Parathyroid adenoma (tissue), 2 donors: ENCODE data around the gene SORD.
"Not testable (repeated sequence)": the region's sequence is repeated elsewhere in the genome, so short reads cannot be mapped to it uniquely, and the experiment has no call there.

ENCODE experiments used
- H2AFZ ChIP-seq: fragments of 300-600 bp; sonication (generic); one replicate; pipeline ENCODE4 v1.7.0; 2017; ENCODE audit warnings: antibody characterized with exemption, mild to moderate bottlenecking
- H3K27ac ChIP-seq: fragments of 300-600 bp; sonication (generic); one replicate; pipeline ENCODE4 v1.7.0; 2017
- H3K27me3 ChIP-seq: fragments of 300-600 bp; sonication (generic); one replicate; pipeline ENCODE4 v1.7.0; 2017; ENCODE audit warnings: low read length; ENCODE audit not compliant: control insufficient read depth, insufficient read depth
- H3K36me3 ChIP-seq: fragments of 300-600 bp; sonication (generic); one replicate; pipeline ENCODE4 v1.7.0; 2017; ENCODE audit warnings: low read length; ENCODE audit not compliant: control insufficient read depth, insufficient read depth
- H3K4me1 ChIP-seq: fragments of 300-600 bp; sonication (generic); one replicate; pipeline ENCODE4 v1.7.0; 2017; ENCODE audit warnings: control low read depth
- H3K4me2 ChIP-seq: fragments of 300-600 bp; sonication (generic); one replicate; pipeline ENCODE4 v1.7.0; 2017; ENCODE audit warnings: low read length
- H3K4me3 ChIP-seq: fragments of 300-600 bp; sonication (generic); one replicate; pipeline ENCODE4 v1.7.0; 2017; ENCODE audit warnings: low read depth, low read length
- H3K79me2 ChIP-seq: fragments of 300-600 bp; sonication (generic); one replicate; pipeline ENCODE4 v1.7.0; 2017; ENCODE audit warnings: control low read depth
- H3K9ac ChIP-seq: fragments of 300-600 bp; sonication (generic); one replicate; pipeline ENCODE4 v1.7.0; 2017; ENCODE audit warnings: mild to moderate bottlenecking
- H3K9me3 ChIP-seq: fragments of 300-600 bp; sonication (generic); one replicate; pipeline ENCODE4 v1.7.0; 2017; ENCODE audit warnings: low read length; ENCODE audit not compliant: control insufficient read depth
- CTCF ChIP-seq: fragments of 300-600 bp; sonication (generic); IDR thresholded peaks from one replicate; pipeline ENCODE4 v1.7.0; 2017; ENCODE audit warnings: antibody characterized with exemption, mild to moderate bottlenecking
- donor health status: primary hyperparathyroidism.

Gene SORD

GRCh38 chr15:45050587-45050986 is 27.6 kb downstream of the SORD start:
- Histone ChIP-seq H3K27me3 (no peaks in the 10 kb centered on the region), H3K4me3 (no peak overlapping the region), H3K36me3 (no peaks in the 10 kb centered on the region), H2AFZ (no peak overlapping the region), H3K27ac (no peak overlapping the region), H3K9me3 (no peaks in the 10 kb centered on the region), H3K4me2 (no peak overlapping the region), H3K4me1 (no peaks in the 10 kb centered on the region), H3K79me2 (no peaks in the 10 kb centered on the region), H3K9ac (no peak overlapping the region)
- TF ChIP-seq CTCF, result no peak

GRCh38 chr15:45052676-45053075 is 29.7 kb downstream of the SORD start:
- H3K9ac ChIP-seq, H3K4me2 ChIP-seq, H3K9me3 ChIP-seq, H3K36me3 ChIP-seq, H3K4me3 ChIP-seq, H3K4me1 ChIP-seq, H3K27me3 ChIP-seq, H2AFZ ChIP-seq, H3K27ac ChIP-seq, H3K79me2 ChIP-seq: not testable (repeated sequence)

- not testable (repeated sequence) for H3K27me3 ChIP-seq, H3K27ac ChIP-seq
These were observed 36.0 kb downstream of the SORD start for GRCh38 chr15:45058690-45059675.

GRCh38 chr15:45062301-45062700 is 39.3 kb downstream of the SORD start:
- not testable (repeated sequence) for H3K4me2 ChIP-seq, H2AFZ ChIP-seq, H3K4me1 ChIP-seq, H3K4me3 ChIP-seq, H3K36me3 ChIP-seq, H3K9ac ChIP-seq, H3K27ac ChIP-seq, H3K27me3 ChIP-seq, H3K9me3 ChIP-seq, H3K79me2 ChIP-seq

More at GRCh38 chr15:45058690-45059675, 36.0 kb downstream of the SORD start:
- H3K4me1 ChIP-seq, H3K9ac ChIP-seq, H2AFZ ChIP-seq, H3K79me2 ChIP-seq, H3K4me2 ChIP-seq, H3K36me3 ChIP-seq, H3K4me3 ChIP-seq, H3K9me3 ChIP-seq: not testable (repeated sequence)

GRCh38 chr15:45064386-45064785 is 41.4 kb downstream of the SORD start:
- no peak overlapping the region for H3K4me2 ChIP-seq
- H3K4me1 ChIP-seq, result no peaks in the 10 kb centered on the region
- TF ChIP-seq CTCF, result no peak
- H3K4me3 ChIP-seq, result no peak overlapping the region
- no peak overlapping the region for H2AFZ ChIP-seq
- H3K79me2 ChIP-seq, result no peaks in the 10 kb centered on the region
- no peaks in the 10 kb centered on the region for H3K9me3 ChIP-seq
- H3K27ac ChIP-seq, result no peak overlapping the region
- H3K36me3 ChIP-seq, result no peaks in the 10 kb centered on the region
- H3K27me3 ChIP-seq, result no peaks in the 10 kb centered on the region
- H3K9ac ChIP-seq, result no peak overlapping the region

GRCh38 chr15:45069942-45070360 is 47.0 kb downstream of the SORD start:
- not testable (repeated sequence) for H3K27ac ChIP-seq, H3K36me3 ChIP-seq, H3K79me2 ChIP-seq, H3K27me3 ChIP-seq, H3K4me2 ChIP-seq, H2AFZ ChIP-seq, H3K4me3 ChIP-seq, H3K9ac ChIP-seq, H3K9me3 ChIP-seq, H3K4me1 ChIP-seq

- not testable (repeated sequence) for H3K4me1 ChIP-seq, H3K27ac ChIP-seq, H3K36me3 ChIP-seq, H2AFZ ChIP-seq, H3K27me3 ChIP-seq, H3K4me3 ChIP-seq, H3K9me3 ChIP-seq, H3K9ac ChIP-seq, H3K79me2 ChIP-seq, H3K4me2 ChIP-seq
These were observed 50.6 kb downstream of the SORD start for GRCh38 chr15:45073602-45074001.

- not testable (repeated sequence) for H3K9ac ChIP-seq
These were observed 52.7 kb downstream of the SORD start for GRCh38 chr15:45075440-45076320.

GRCh38 chr15:45077391-45077790 is 54.4 kb downstream of the SORD start:
- H3K4me2 ChIP-seq, H2AFZ ChIP-seq, H3K27me3 ChIP-seq, H3K4me1 ChIP-seq, H3K9ac ChIP-seq, H3K36me3 ChIP-seq, H3K9me3 ChIP-seq, H3K27ac ChIP-seq, H3K79me2 ChIP-seq, H3K4me3 ChIP-seq: not testable (repeated sequence)

More at GRCh38 chr15:45075440-45076320, 52.7 kb downstream of the SORD start:
- H3K27ac ChIP-seq, H3K79me2 ChIP-seq, H2AFZ ChIP-seq, H3K4me1 ChIP-seq, H3K36me3 ChIP-seq, H3K4me2 ChIP-seq, H3K4me3 ChIP-seq, H3K27me3 ChIP-seq, H3K9me3 ChIP-seq: not testable (repeated sequence)
